Neutrophil (primary cell): ENCODE results near the gene GPR33.

Experiments used
- H3K27ac ChIP-seq: fragments of 200-600 bp; sonication (generic); 2 replicates; pipeline ENCODE4 v1.5.1; 2016; ENCODE audit warnings: mild to moderate bottlenecking, moderate library complexity
- H3K27me3 ChIP-seq: fragments of 200-600 bp; sonication (generic); 2 replicates; pipeline ENCODE4 v1.6.0; 2016; ENCODE audit warnings: mild to moderate bottlenecking
- H3K36me3 ChIP-seq: fragments of 200-600 bp; sonication (generic); 2 replicates; pipeline ENCODE4 v1.5.1; 2017
- H3K4me1 ChIP-seq, 2 experiments: fragments of 200-600 bp in 1 of 2; sonication (generic) in 1 of 2; 1 replicate in 1 of 2; 2 replicates in 1 of 2; pipeline versions ENCODE4 v1.5.1 to v1.6.1; 2013 to 2016; ENCODE audit warnings: low read depth in 1 of 2, low read length in 1 of 2, mild to moderate bottlenecking in 1 of 2, moderate library complexity in 1 of 2; ENCODE audit not compliant: control insufficient read depth in 1 of 2, insufficient read depth in 1 of 2
- H3K4me3 ChIP-seq, 2 experiments: fragments of 200-600 bp in 1 of 2; sonication (generic) in 1 of 2; 1 replicate in 1 of 2; 2 replicates in 1 of 2; pipeline ENCODE4 v1.5.1; 2013 to 2016; ENCODE audit warnings: low read depth in 1 of 2, low read length in 1 of 2, mild to moderate bottlenecking in 1 of 2, moderate library complexity in 1 of 2
- H3K9me3 ChIP-seq: fragments of 200-600 bp; sonication (generic); 2 replicates; pipeline ENCODE4 v1.5.1; 2016
- CTCF ChIP-seq: fragments of 200-600 bp; sonication (generic); IDR thresholded peaks from 2 replicates; pipeline ENCODE4 v1.5.1; 2016; ENCODE audit warnings: antibody characterized with exemption

The GPR33 gene

DNA sequence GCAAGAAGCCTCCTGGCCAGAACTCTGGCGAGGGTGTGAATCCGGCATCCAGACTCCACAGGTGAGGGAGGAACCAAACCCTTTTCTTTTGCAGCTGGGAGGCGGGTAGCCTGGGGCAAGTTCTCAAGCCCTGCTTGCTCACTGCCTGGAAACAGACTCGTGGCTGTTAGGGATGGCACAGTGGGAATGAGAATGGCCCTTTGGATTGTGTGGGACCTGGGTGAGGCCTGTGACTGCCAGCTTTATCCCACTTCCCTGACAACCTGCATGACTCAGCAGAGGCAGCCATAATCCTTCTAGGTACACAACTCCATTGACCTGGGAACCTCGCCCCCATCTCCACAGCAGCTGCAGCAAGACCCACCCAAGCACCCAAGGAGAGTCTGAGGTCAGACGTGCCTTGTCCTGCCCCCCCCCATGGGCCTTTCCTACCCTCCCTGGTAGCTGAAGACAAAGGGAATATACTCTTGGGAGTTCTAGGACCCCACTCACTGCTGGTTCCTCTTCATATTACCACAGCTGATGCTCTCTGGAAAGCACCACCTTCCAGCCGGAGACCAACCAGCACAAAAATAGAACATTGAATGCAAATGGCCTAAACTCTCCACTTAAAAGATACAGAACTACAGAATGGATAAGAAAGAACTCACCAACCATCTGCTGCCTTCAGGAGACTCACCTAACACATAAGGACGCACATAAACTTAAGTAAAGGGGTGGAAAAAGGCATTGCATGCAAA is 5.1 kb upstream of the GPR33 start:
- Histone ChIP-seq H3K9me3 (no peaks in the 10 kb centered on the region), H3K27me3 (no peaks in the 10 kb centered on the region), H3K27ac (no peak overlapping the region), H3K4me1 (no peaks in the 10 kb centered on the region), H3K36me3 (no peaks in the 10 kb centered on the region), H3K4me3 (no peak overlapping the region)
- TF ChIP-seq CTCF, result no peak

DNA sequence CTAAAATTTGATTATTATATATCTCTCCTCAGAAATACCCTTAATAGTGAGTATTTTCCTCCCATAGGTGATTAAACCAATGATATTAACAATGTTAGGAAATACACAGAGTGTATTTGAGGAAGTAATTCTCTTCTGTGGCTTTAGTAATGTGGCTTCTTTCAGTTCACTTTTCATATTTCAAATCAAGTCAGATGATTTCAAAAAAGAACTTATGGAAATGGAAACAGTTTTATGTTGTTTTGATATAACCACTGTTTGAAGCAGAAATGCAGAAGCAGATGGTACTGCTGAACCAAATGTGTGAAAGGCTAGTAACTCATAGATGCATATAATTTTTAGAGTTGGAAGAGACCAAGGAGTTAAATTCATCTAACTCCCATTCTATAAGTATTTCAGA is 1.9 kb upstream of the GPR33 start:
- no peaks in the 10 kb centered on the region for H3K9me3 ChIP-seq
- H3K36me3 ChIP-seq, result no peaks in the 10 kb centered on the region
- no peak for TF ChIP-seq CTCF
- no peak overlapping the region for H3K27ac ChIP-seq
- H3K4me3 ChIP-seq, result no peak overlapping the region
- no peaks in the 10 kb centered on the region for H3K27me3 ChIP-seq
- no peaks in the 10 kb centered on the region for H3K4me1 ChIP-seq

- Histone ChIP-seq H3K4me1 (no peaks in the 10 kb centered on the region), H3K4me3 (no peak overlapping the region), H3K27me3 (no peaks in the 10 kb centered on the region), H3K9me3 (no peaks in the 10 kb centered on the region), H3K27ac (no peak overlapping the region), H3K36me3 (no peaks in the 10 kb centered on the region)
- TF ChIP-seq CTCF, result no peak
Observed at GRCh38 chr14:31486764-31487163, 1.1 kb downstream of the GPR33 start.

DNA sequence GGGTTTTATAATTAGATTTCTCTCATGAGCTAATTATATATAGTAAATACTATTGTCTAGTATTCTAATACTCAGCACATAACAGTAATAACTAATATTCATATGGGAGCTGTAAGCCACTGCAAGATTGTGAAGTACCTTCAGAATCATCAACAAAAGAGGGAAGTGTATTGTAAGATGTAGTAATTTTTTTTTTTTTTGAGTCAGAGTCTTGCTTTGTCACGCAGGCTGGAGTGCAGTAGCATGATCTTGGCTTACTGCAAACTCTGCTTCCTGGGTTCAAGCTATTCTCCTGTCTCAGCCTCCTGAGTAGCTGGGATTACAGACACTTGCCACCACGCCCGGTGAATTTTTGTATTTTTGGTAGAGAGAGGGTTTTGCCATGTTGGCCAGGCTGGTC is 3.1 kb downstream of the GPR33 start:
- Histone ChIP-seq H3K27ac (no peak overlapping the region), H3K4me3 (no peak overlapping the region), H3K9me3 (no peaks in the 10 kb centered on the region), H3K36me3 (no peaks in the 10 kb centered on the region), H3K27me3 (no peaks in the 10 kb centered on the region), H3K4me1 (no peaks in the 10 kb centered on the region)
- no peak for TF ChIP-seq CTCF

GRCh38 chr14:31480156-31480555 is 7.7 kb downstream of the GPR33 start:
- Histone ChIP-seq H3K4me1 (no peaks in the 10 kb centered on the region), H3K27ac (no peak overlapping the region), H3K4me3 (no peak overlapping the region), H3K9me3 (no peaks in the 10 kb centered on the region), H3K36me3 (no peaks in the 10 kb centered on the region), H3K27me3 (no peaks in the 10 kb centered on the region)
- no peak for TF ChIP-seq CTCF

DNA sequence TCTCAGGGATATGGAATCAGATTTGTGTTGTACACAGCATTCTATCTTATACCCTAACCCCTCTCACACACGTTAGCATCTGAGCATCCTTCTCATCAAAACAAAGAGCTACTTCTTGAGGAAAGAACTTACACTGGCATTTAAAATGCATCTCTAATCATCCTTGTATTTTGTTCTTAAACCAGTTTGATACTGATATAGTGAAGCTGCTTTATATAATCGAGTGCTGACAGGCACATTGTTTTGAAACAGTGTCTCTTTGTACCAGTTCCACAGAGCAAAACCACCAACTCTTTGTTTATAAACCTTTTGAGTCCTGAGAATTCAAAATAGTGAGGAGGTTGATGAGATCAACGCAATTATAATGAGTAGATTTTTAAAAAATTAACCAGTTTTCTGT is 8.8 kb downstream of the GPR33 start:
- TF ChIP-seq CTCF, result no peak
- Histone ChIP-seq H3K4me3 (no peak overlapping the region), H3K27ac (no peak overlapping the region), H3K36me3 (no peaks in the 10 kb centered on the region), H3K27me3 (no peaks in the 10 kb centered on the region), H3K4me1 (no peaks in the 10 kb centered on the region), H3K9me3 (no peaks in the 10 kb centered on the region)
